Duodenal mucosa (tissue), 2 donors: Measurements from ENCODE around the gene MAML1.

Experiments used
- H3K27ac ChIP-seq: one replicate; pipeline ENCODE4 v1.7.0; 2013; ENCODE audit warnings: low read depth, low read length
- H3K27me3 ChIP-seq, 2 donors: one replicate each; pipeline ENCODE4 v1.7.0; 2013; ENCODE audit warnings: low read length in 2 of 2, control low read depth in 1 of 2; ENCODE audit not compliant: insufficient read depth in 2 of 2, control insufficient read depth in 1 of 2
- H3K36me3 ChIP-seq, 2 donors: one replicate each; pipeline ENCODE4 v1.7.0; 2013; ENCODE audit warnings: low read length in 2 of 2, control low read depth in 1 of 2; ENCODE audit not compliant: insufficient read depth in 2 of 2, control insufficient read depth in 1 of 2
- H3K4me1 ChIP-seq, 2 donors: one replicate each; pipeline ENCODE4 v1.7.0; 2013; ENCODE audit warnings: low read length in 2 of 2, control low read depth in 1 of 2; ENCODE audit not compliant: insufficient read depth in 2 of 2, control insufficient read depth in 1 of 2
- H3K4me3 ChIP-seq, 2 donors: one replicate each; pipeline ENCODE4 v1.7.0; 2013; ENCODE audit warnings: low read length in 2 of 2, low read depth in 1 of 2
- H3K9ac ChIP-seq, 2 donors: one replicate each; pipeline ENCODE4 v1.7.0; 2013; ENCODE audit warnings: low read length in 2 of 2, low read depth in 1 of 2
- H3K9me3 ChIP-seq, 2 donors: one replicate each; pipeline ENCODE4 v1.7.0; 2013; ENCODE audit warnings: low read length in 2 of 2, control low read depth in 1 of 2; ENCODE audit not compliant: control insufficient read depth in 1 of 2

MAML1 gene

GRCh38 chr5:179812135-179812825, 79.7 kb downstream of the MAML1 start:
- H3K27me3 ChIP-seq, result no peaks in the 10 kb centered on the region
- peaks cover 6 to 8% of the 10 kb centered on the region in 2 donors for H3K4me1 ChIP-seq
- no peak overlapping the region for H3K4me3 ChIP-seq
- no peaks in the 10 kb centered on the region for H3K9me3 ChIP-seq
- no peak overlapping the region for H3K27ac ChIP-seq
- no peaks in the 10 kb centered on the region for H3K36me3 ChIP-seq
- no peak overlapping the region for H3K9ac ChIP-seq

GRCh38 chr5:179812997-179813607, 80.5 kb downstream of the MAML1 start:
- no peak overlapping the region for H3K9ac ChIP-seq
- no peaks in the 10 kb centered on the region for H3K9me3 ChIP-seq
- no peaks in the 10 kb centered on the region for H3K36me3 ChIP-seq
- peaks cover 4 to 11% of the 10 kb centered on the region in 2 donors for H3K4me1 ChIP-seq
- no peak overlapping the region for H3K27ac ChIP-seq
- H3K27me3 ChIP-seq, result no peaks in the 10 kb centered on the region
- no peak overlapping the region for H3K4me3 ChIP-seq

- H3K9me3 ChIP-seq, result no peaks in the 10 kb centered on the region
- H3K4me1 ChIP-seq, result peaks cover 9 to 17% of the 10 kb centered on the region in 2 donors
- no peak overlapping the region for H3K4me3 ChIP-seq
- no peak overlapping the region for H3K27ac ChIP-seq
- H3K9ac ChIP-seq, result no peak overlapping the region
- H3K27me3 ChIP-seq, result no peaks in the 10 kb centered on the region
- no peaks in the 10 kb centered on the region for H3K36me3 ChIP-seq
These were observed 81.5 kb downstream of the MAML1 start for GRCh38 chr5:179814090-179814489.

- H3K9me3 ChIP-seq, result no peaks in the 10 kb centered on the region
- no peak overlapping the region for H3K9ac ChIP-seq
- no peaks in the 10 kb centered on the region for H3K27me3 ChIP-seq
- no peak overlapping the region for H3K27ac ChIP-seq
- no peak overlapping the region for H3K4me3 ChIP-seq
- H3K36me3 ChIP-seq, result no peaks in the 10 kb centered on the region
- H3K4me1 ChIP-seq, result peaks cover 22 to 30% of the 10 kb centered on the region in 2 donors
These were observed 83.0 kb downstream of the MAML1 start for GRCh38 chr5:179815491-179816249.

- Histone ChIP-seq H3K27me3 (no peaks in the 10 kb centered on the region), H3K4me3 (peak overlapping the region; percentile 30 to 45), H3K4me1 (peaks cover 22 to 30% of the 10 kb centered on the region in 2 donors), H3K9me3 (no peaks in the 10 kb centered on the region), H3K36me3 (no peaks in the 10 kb centered on the region), H3K9ac (peak overlapping the region in 1 of 2 donors; percentile 25), H3K27ac (no peak overlapping the region)
These were observed 83.8 kb downstream of the MAML1 start for GRCh38 chr5:179816401-179816795.

- Histone ChIP-seq H3K4me3 (peak overlapping the region; percentile 30 to 45), H3K4me1 (peaks cover 23 to 33% of the 10 kb centered on the region in 2 donors), H3K36me3 (peaks cover 0 to under 1% of the 10 kb centered on the region in 2 donors), H3K27ac (no peak overlapping the region), H3K9me3 (no peaks in the 10 kb centered on the region), H3K9ac (peak overlapping the region; percentile 25 to 47), H3K27me3 (no peaks in the 10 kb centered on the region)
These were observed 84.3 kb downstream of the MAML1 start for GRCh38 chr5:179816796-179817469.

GRCh38 chr5:179817470-179817840, 84.8 kb downstream of the MAML1 start:
- Histone ChIP-seq H3K27ac (no peak overlapping the region), H3K4me1 (peaks cover 28 to 39% of the 10 kb centered on the region in 2 donors)

GRCh38 chr5:179817890-179818745, 85.5 kb downstream of the MAML1 start:
- Histone ChIP-seq H3K27ac (peak overlapping the region; percentile 95), H3K4me1 (peaks cover 35 to 45% of the 10 kb centered on the region in 2 donors), H3K36me3 (peaks cover 8 to 11% of the 10 kb centered on the region in 2 donors), H3K27me3 (no peaks in the 10 kb centered on the region), H3K4me3 (peak overlapping the region; percentile 63 to 71), H3K9ac (peak overlapping the region; percentile 70 to 79), H3K9me3 (no peaks in the 10 kb centered on the region)

More at GRCh38 chr5:179817470-179817840, 84.8 kb downstream of the MAML1 start:
- no peaks in the 10 kb centered on the region for H3K27me3 ChIP-seq
- H3K9ac ChIP-seq, result peak overlapping the region; percentile 25 to 47
- peak overlapping the region; percentile 30 to 45 for H3K4me3 ChIP-seq
- peaks cover 2 to 5% of the 10 kb centered on the region in 2 donors for H3K36me3 ChIP-seq
- no peaks in the 10 kb centered on the region for H3K9me3 ChIP-seq

GRCh38 chr5:179818746-179819295, 86.2 kb downstream of the MAML1 start:
- Histone ChIP-seq H3K9ac (peak overlapping the region; percentile 70 to 79), H3K4me3 (peak overlapping the region; percentile 63 to 71), H3K9me3 (no peaks in the 10 kb centered on the region), H3K27me3 (no peaks in the 10 kb centered on the region), H3K36me3 (peaks cover 14 to 15% of the 10 kb centered on the region in 2 donors), H3K27ac (peak overlapping the region; percentile 99), H3K4me1 (peaks cover 36 to 52% of the 10 kb centered on the region in 2 donors)
